NCI-H2107 (cell line): ENCODE data around the gene GABBR2.

Experiments
- DNase-seq: peaks from one replicate; lab custom pipeline; 2025; lab: John Stamatoyannopoulos, UW

The GABBR2 gene

GRCh38 chr9:98720402-98720801 is 11.7 kb upstream of the GABBR2 start:
- DNase-seq: no peak

GRCh38 chr9:98719055-98719454 is 10.3 kb upstream of the GABBR2 start:
- no peak for DNase-seq

- no peak for DNase-seq
These were observed 6.1 kb upstream of the GABBR2 start for GRCh38 chr9:98714833-98715232.

- no peak for DNase-seq
These were observed 4.3 kb upstream of the GABBR2 start for GRCh38 chr9:98712987-98713386.

- no peak for DNase-seq
These were observed 1.5 kb upstream of the GABBR2 start for GRCh38 chr9:98709968-98710965.

- no peak for DNase-seq
These were observed 417 bp downstream of the GABBR2 start for GRCh38 chr9:98708103-98708932.

- DNase-seq: no peak
These were observed 1.3 kb downstream of the GABBR2 start for GRCh38 chr9:98707166-98708102.

GRCh38 chr9:98706651-98707165 is 2.0 kb downstream of the GABBR2 start:
- no peak for DNase-seq

- DNase-seq: no peak
These were observed 5.8 kb downstream of the GABBR2 start for GRCh38 chr9:98702835-98703380.

GRCh38 chr9:98702340-98702739 is 6.4 kb downstream of the GABBR2 start:
- DNase-seq: no peak

GRCh38 chr9:98701576-98701975 is 7.2 kb downstream of the GABBR2 start:
- no peak for DNase-seq

- no peak for DNase-seq
These were observed 7.9 kb downstream of the GABBR2 start for GRCh38 chr9:98700801-98701200.

- DNase-seq: no peak
These were observed 9.9 kb downstream of the GABBR2 start for GRCh38 chr9:98698856-98699255.

- DNase-seq: no peak
These were observed 13.8 kb downstream of the GABBR2 start for GRCh38 chr9:98694943-98695342.

- no peak for DNase-seq
These were observed 16.3 kb downstream of the GABBR2 start for GRCh38 chr9:98692392-98692791.

- DNase-seq: no peak
These were observed 16.8 kb downstream of the GABBR2 start for GRCh38 chr9:98691890-98692289.

- DNase-seq: no peak
These were observed 18.0 kb downstream of the GABBR2 start for GRCh38 chr9:98690686-98691085.

GRCh38 chr9:98688710-98689495 is 19.8 kb downstream of the GABBR2 start:
- no peak for DNase-seq

GRCh38 chr9:98687911-98688310 is 20.8 kb downstream of the GABBR2 start:
- DNase-seq: no peak
